Mononuclear cell (primary cell): ENCODE measurements around the gene KCNQ1OT1. TPM values are rescaled to one million over a fixed set of nuclear protein-coding genes. Genes with fewer than 3 reads are reported as not detected.

Experiments
- H3K27me3 ChIP-seq: 2 replicates; pipeline ENCODE4 v1.6.0; 2011; ENCODE audit warnings: low read length, control low read depth; ENCODE audit not compliant: insufficient read depth
- H3K4me1 ChIP-seq: 2 replicates; pipeline ENCODE4 v1.5.1; 2011; ENCODE audit warnings: mild to moderate bottlenecking, low read length, control low read depth; ENCODE audit not compliant: insufficient read depth
- H3K4me3 ChIP-seq: 2 replicates; pipeline ENCODE4 v1.5.1; 2011; ENCODE audit warnings: mild to moderate bottlenecking, low read length, moderate library complexity
- H3K9me3 ChIP-seq: 2 replicates; pipeline ENCODE4 v1.5.1; 2011; ENCODE audit warnings: low read depth, mild to moderate bottlenecking, control low read depth, low read length
- total RNA-seq: library from RNA; depleted of rRNA; stranded (reverse); fragments of >200 nt; gene quantifications from one replicate; pipeline ENCODE4 v1.2.3, GENCODE V29; 2012

The KCNQ1OT1 gene
- total RNA-seq, 1 donor = 0.31 TPM

DNA sequence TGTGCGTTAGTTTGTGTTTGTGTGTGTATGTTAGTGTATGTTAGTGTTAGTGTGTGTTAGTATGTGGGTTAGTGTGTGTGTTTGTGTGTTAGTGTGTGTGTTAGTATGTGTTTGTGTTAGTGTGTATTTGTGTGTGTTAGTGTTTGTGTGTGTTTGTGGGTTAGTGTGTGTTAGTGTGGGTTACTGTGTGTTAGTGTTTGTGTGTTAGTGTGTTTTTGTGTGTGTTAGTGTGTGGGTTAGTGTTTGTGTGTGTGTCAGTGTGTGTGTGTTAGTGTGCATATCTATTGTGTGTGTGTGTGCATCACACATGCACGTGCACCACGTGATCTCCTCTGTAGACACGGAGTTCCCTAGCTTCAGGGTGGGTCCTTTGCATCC, 115.4 kb downstream of the KCNQ1OT1 start:
- no peak overlapping the region for H3K4me3 ChIP-seq

DNA sequence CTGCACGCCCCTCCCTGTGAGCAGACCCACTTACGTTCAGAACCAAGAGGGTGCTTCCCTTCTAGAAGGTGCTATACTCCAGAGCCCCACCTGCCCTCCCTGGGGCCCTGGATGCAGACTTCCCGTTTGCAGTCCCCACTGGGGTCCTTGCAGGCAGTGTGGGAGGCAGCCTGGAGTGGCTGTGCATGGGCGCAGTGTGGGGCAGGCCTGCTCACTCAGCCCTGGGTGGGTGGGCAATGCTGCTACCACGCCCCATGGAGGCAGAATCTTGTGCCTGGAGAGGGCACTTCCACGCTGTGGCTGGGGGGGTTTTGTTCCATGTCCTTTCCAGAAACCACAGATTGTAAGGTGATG, 116.2 kb downstream of the KCNQ1OT1 start:
- Histone ChIP-seq H3K4me3 (no peak overlapping the region), H3K9me3 (no peaks in the 10 kb centered on the region), H3K4me1 (no peaks in the 10 kb centered on the region), H3K27me3 (no peaks in the 10 kb centered on the region)

More for the DNA sequence above, 115.4 kb downstream of the KCNQ1OT1 start:
- Histone ChIP-seq H3K4me1 (no peaks in the 10 kb centered on the region), H3K9me3 (no peaks in the 10 kb centered on the region), H3K27me3 (no peaks in the 10 kb centered on the region)

DNA sequence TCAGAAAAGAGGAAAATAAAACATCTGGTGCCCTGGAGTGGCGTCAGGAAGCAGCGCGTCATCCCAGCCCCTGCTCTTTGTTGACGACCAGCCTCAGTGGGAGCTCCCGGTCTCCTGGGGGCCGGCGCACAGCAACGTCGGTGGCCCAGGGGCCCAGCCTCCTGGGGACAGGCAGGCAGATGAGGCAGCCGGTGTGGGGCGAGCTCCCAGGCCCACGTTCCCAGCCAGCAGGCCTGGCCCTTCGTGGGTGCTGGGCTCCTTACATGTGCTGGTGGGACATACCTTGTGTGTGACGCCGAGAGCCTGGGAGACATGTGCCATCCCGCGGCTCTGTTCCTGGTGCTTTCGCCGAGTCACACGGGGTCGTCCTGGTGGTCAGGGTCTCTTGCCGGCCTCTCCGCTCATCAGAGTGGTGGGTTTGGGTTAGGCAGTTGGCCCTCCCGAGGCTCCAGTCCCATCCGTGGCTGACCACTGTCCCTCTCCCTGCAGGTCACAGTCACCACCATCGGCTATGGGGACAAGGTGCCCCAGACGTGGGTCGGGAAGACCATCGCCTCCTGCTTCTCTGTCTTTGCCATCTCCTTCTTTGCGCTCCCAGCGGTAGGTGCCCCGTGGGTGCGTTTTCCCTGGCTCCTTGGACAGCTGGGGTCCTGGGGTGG, 116.7 kb downstream of the KCNQ1OT1 start:
- H3K27me3 ChIP-seq = no peaks in the 10 kb centered on the region
- H3K4me3 ChIP-seq = no peak overlapping the region
- no peaks in the 10 kb centered on the region for H3K4me1 ChIP-seq
- H3K9me3 ChIP-seq = no peaks in the 10 kb centered on the region

- Histone ChIP-seq H3K4me3 (no peak overlapping the region), H3K9me3 (no peaks in the 10 kb centered on the region), H3K4me1 (no peaks in the 10 kb centered on the region), H3K27me3 (no peaks in the 10 kb centered on the region)
Observed at GRCh38 chr11:2582351-2582945, 117.3 kb downstream of the KCNQ1OT1 start.

DNA sequence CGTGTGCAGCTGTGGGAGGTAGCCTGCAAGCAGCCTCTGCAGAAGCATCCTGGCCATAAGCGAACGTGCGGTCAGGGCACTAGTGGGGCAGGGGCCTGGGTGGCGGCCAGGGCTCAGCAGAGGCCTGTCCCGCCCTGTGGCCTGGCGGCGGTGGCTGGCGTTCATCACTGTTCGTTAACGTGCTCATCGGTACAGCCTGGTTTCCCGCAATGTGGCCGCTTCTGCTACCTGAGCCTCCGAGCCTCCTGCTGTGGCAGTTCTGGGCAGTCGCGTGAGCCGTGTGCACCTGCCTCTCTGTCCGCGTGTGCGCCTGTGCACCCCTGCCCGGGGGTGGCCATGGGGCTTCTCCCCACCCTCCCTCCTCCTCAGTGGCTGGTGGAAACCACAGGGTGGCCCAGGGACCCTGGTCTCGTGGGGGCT, 117.9 kb downstream of the KCNQ1OT1 start:
- no peaks in the 10 kb centered on the region for H3K27me3 ChIP-seq
- no peaks in the 10 kb centered on the region for H3K9me3 ChIP-seq
- no peak overlapping the region for H3K4me3 ChIP-seq
- H3K4me1 ChIP-seq = no peaks in the 10 kb centered on the region

GRCh38 chr11:2581151-2581930, 118.5 kb downstream of the KCNQ1OT1 start:
- Histone ChIP-seq H3K27me3 (no peaks in the 10 kb centered on the region), H3K4me3 (no peak overlapping the region), H3K9me3 (no peaks in the 10 kb centered on the region), H3K4me1 (no peaks in the 10 kb centered on the region)

- no peaks in the 10 kb centered on the region for H3K9me3 ChIP-seq
- no peak overlapping the region for H3K4me3 ChIP-seq
- no peaks in the 10 kb centered on the region for H3K27me3 ChIP-seq
- no peaks in the 10 kb centered on the region for H3K4me1 ChIP-seq
Observed at GRCh38 chr11:2580571-2581001, 119.2 kb downstream of the KCNQ1OT1 start.

GRCh38 chr11:2580061-2580421, 119.8 kb downstream of the KCNQ1OT1 start:
- Histone ChIP-seq H3K4me3 (no peak overlapping the region), H3K27me3 (no peaks in the 10 kb centered on the region), H3K4me1 (no peaks in the 10 kb centered on the region), H3K9me3 (no peaks in the 10 kb centered on the region)

DNA sequence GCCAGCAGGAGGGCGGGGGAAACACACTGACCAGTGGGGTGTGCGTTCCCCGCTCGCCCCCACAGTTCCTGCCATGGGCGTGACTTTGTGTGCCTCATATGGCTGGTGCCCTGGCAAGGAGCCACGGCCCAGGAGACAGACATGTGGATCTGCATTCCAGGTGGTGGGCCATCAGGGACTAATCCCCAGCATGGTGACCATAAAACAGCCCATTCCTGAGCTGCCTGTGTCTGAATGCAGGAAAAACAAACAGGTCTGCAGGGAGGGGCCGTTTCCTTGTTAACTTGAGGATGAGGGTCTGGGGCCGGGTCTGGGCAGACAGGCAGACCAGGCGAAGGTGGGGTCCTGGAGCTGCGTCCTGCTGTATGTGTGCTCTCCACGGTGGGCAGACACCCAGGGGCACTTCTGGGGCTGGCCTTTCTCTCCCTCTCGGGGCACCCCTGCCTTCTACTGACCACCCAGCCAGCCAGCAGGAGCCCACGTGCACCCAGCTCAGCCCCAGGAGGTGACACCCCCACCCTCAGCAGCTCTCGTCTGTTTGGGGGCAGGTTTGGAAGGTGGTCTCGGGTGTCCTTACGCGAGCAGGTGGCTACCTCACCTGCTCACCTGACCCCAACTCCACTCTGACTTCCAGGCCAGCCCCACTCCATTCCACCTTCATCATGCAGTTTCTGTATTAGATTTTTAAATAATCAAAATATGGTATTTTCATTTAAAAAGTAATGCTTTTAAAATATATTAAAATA, 120.3 kb downstream of the KCNQ1OT1 start:
- H3K27me3 ChIP-seq = no peaks in the 10 kb centered on the region
- H3K4me3 ChIP-seq = no peak overlapping the region
- H3K9me3 ChIP-seq = no peaks in the 10 kb centered on the region
- H3K4me1 ChIP-seq = no peaks in the 10 kb centered on the region

DNA sequence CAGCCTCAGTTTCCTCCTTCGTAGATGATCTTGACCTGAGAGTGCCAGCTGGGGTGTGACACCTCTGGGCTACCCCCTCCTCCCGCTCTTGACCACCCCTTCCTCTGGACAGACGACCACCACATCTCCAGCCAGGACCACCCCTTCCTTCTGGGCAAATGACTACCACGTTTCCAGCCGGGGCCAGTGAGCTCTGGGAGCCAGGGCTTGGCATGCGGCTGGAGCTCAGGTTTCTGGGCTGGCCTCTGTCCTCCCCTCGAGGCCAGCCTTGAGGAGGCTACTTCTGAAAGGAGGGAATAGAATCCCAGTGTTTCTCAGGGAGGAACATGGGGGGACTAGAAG, 120.9 kb downstream of the KCNQ1OT1 start:
- Histone ChIP-seq H3K4me3 (no peak overlapping the region), H3K4me1 (no peaks in the 10 kb centered on the region), H3K9me3 (no peaks in the 10 kb centered on the region), H3K27me3 (no peaks in the 10 kb centered on the region)

DNA sequence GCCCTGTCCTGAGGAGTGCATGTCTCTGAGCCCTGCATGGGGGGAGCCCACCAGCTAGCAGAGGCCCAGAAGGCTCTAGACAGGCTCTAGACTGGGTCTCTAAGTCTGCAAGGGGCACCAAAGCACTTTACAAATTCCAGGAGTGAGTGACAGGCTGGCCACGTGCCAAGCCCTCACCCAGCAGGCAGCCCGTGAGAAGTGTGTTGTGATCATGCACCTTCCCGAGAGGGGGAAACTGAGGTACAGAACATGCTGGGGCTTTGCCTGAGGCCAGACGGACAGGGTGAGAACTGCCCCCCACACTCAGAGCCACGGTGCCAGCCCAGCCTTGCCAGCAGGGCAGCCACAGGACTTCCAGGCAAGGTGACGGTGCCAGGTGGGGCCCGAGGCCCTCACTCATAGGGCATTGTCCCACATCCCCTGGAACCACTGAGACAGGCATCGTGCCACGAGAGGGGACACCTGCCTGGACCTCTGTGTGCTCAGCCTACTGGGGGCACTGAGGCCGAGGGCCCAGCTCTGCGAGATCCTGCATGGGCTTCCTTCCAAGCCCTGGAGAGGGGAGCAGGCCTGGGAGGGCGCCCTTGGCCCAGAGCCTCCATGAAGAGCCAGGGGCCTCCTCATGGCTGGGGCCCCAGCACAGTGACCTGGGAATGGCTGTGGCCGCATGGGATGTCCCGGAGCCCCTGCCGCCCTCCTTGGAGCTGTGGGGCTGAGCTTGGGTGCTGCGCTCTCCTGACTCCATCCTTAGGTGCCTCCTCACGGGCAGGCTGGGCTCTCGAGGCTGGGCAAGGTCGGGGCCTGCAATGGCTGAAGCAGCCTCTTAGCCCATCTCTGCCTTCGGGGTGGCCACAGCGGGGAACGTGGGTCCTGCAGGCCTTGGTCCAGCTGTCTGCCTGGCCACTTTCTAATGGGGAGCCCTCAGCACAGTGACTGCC, 121.5 kb downstream of the KCNQ1OT1 start:
- no peaks in the 10 kb centered on the region for H3K27me3 ChIP-seq
- no peak overlapping the region for H3K4me3 ChIP-seq
- H3K9me3 ChIP-seq = no peaks in the 10 kb centered on the region
- no peaks in the 10 kb centered on the region for H3K4me1 ChIP-seq

DNA sequence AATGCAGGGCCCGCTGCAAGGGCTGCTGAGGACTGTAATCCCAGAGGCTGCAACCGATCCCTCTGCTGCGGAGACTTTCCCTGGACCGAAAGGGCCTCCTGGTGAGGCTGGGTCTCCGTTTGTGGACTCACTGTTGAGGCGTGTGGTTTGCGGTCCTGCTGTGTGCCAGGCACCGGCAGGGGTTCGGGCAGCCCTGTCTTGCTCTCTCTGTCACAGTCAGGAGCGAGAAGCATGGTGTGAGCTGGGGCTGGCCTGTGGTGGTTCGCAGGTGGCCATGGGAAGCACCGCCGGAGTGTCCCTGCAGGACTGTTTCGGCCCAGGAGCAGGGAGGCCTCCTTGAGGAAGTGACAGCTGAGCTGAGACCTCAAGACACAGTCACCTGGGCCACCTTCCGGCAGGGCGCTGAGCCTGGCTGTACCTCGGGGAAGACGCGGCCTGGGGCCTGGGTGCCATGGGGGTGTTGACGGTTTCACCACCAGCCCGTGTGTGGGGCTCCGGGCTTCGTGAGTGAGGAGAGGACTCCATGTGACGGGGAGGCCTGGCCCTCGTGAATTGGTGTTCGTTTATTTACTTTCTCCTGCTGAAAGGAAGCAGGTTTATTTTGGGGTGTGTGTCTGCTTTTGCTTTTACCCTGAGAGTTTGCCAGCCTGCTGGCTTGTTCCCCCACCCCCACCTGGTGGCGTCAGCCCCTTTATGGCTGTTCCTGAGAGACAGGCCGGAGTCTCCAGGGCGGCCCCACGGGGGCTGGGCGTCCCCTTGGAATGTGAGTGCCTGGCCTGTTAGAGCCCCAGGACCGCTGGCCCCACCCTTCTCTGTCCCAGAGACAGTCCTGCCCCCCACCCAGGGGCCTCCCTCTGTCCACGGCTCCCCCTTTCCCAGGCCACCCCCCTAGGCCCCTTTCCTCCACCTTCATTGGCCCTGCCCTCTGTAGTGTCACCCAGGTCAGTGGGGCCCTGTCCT, 122.5 kb downstream of the KCNQ1OT1 start:
- Histone ChIP-seq H3K4me1 (no peaks in the 10 kb centered on the region), H3K4me3 (no peak overlapping the region), H3K27me3 (no peaks in the 10 kb centered on the region), H3K9me3 (no peaks in the 10 kb centered on the region)

GRCh38 chr11:2576549-2576948, 123.2 kb downstream of the KCNQ1OT1 start:
- H3K4me1 ChIP-seq = no peaks in the 10 kb centered on the region
- H3K27me3 ChIP-seq = no peaks in the 10 kb centered on the region
- no peaks in the 10 kb centered on the region for H3K9me3 ChIP-seq
- H3K4me3 ChIP-seq = no peak overlapping the region
